G401.6 (cell line): Measurements from ENCODE around the gene DECR2.
"Not testable (repeated sequence)": the region's sequence is repeated elsewhere in the genome, so short reads cannot be mapped to it uniquely, and the experiment has no call there.

Experiments used
- FAIRE-seq: peaks from 2 replicates; lab custom pipeline; 2012; peaks lifted over from hg19 to GRCh38; lab: Jason Lieb, UNC

Gene DECR2

GRCh38 chr16:379961-380761, 21.5 kb upstream of the DECR2 start:
- FAIRE-seq, result no peak

DNA sequence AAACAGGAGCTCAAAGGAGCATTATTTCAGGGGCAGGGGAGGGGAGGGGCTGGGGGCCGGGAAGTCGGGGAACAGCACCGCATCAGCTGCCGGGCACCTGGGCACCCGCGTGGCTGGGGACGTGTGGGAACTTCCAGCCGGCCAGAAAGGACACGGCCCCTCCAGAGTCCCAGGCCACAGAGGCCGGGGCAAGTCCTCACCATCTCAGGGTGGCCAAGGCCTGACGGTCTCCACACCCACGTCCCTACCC, 21.0 kb upstream of the DECR2 start:
- FAIRE-seq, result no peak

DNA sequence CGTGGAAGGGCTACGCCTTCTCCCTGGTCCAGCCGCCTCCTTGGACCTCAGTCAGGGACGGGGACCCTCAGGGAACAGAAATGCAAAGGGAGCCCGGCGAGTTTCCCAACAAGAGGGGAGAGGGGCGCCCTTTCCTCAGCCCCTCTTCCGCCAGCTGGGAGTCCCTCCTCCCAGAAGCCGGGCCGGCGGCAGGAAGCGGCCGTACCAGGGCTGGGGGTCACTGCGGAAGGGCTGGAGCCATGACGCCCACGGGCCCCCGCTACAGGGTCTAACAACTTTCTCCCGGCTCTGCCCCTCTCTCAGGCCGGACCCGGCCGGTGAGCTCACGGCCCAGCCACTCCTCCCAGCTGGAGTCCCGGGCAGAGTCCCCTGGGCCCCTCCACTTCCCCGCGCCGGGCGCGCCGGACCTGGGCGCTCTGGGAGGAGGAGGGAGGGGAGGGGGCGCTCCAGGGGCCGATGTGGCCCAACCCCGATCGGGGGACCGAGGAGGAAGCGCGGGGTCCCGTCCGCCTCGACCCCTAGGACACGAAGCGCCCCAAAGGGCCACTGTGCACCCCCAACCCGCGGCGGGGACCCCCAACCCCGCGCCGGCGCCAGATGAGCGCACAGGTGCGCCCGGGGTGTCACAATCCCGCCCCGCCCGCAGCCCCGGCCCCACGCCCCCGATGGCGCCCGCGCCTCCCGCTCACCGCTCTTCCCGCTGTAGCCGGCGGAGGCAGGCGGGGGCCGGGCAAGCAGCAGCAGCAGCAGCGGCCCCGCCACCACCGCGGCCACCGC, 20.5 kb upstream of the DECR2 start:
- no peak for FAIRE-seq

- FAIRE-seq, result no peak
Observed at GRCh38 chr16:381789-382717, 19.6 kb upstream of the DECR2 start, which contains the start of gene PGAP6. Gene PGAP6 (minus strand): TSS chr16:381978. CDS start chr16:381821, 157 bp downstream.

DNA sequence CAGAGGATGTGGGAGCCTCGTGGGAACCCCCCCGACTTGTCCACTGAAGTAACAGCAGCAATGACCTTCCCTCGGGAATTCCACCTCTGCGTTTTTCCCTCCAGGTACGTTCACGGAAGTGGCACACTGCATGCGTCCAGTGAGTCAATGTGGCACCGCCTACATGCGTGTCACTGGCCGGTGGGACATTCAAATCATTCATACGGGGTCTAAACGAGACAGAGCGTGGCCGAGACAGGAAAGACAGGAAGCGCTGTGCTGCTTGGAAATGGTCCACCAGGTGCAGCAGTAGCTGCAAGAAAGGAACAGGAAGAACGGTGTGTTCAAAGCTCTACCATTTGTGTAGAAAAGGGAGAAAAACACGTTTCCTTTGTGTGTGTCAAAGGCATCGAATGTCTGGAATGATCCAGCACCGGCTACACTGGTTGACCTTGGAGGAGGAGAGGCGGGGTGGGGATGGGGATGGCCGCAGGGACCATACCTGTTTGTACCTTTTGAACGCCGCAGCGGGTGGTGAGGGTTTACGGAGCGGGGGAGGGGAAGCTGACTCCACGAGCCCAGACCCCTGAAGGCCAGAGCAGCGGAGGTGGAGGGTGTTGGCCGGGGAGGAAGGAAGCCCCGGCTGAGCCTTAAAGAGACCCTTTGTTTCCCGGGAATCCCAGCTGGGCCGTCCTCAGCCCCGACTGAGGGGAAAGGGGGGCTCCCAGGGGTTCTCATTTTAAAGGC, 18.2 kb upstream of the DECR2 start:
- no peak for FAIRE-seq

- peak; percentile 89 for FAIRE-seq
Observed at GRCh38 chr16:386641-387156, 15.0 kb upstream of the DECR2 start.

GRCh38 chr16:387761-388666, 13.7 kb upstream of the DECR2 start:
- FAIRE-seq, result not testable (repeated sequence)

- no peak for FAIRE-seq
Observed at GRCh38 chr16:389352-389751, 12.3 kb upstream of the DECR2 start.

- FAIRE-seq, result no peak
Observed at GRCh38 chr16:391885-392335, 9.8 kb upstream of the DECR2 start.

GRCh38 chr16:392450-393030, 9.1 kb upstream of the DECR2 start:
- no peak for FAIRE-seq

DNA sequence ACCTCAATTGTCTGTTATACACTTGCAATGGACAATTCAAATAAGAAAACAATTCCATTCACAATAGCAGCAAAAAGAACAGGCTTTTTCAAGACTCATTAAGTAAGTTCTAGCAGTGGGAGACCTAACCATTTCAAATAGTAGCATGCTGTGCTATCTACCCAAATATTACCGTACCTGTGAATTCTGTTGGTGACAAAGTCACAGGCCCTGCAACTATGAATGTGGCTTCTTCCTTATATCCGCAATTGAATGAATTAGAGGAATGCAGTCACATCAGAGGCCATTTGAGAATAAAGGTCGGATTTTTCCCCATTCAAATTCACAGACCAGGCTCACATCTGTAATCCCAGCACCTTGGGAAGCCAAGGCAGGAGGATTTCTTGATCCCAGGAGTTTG, 5.5 kb upstream of the DECR2 start:
- peak; percentile 66 for FAIRE-seq

DNA sequence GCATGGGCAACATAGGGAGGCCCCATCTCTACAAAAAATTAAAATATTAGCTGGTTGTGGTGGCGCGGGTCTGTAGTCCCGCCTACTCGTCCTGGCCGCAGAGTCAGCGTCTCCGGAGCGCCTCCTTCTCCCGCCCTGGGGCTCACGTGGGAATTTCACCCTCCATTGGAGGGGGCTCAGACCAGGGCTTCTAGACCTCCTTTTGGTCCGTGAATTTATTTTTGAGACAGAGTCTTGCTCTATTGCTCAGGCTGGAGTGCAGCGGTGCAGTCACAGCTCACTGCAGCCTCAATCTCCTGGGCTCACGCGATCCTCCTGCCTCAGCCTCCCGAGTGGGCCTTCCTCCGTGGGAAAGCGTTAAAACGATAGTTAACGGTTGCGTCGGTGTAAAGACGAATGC, 5.1 kb upstream of the DECR2 start:
- peak; percentile 70 for FAIRE-seq

GRCh38 chr16:397135-397661, 4.5 kb upstream of the DECR2 start, which contains the start of gene NME4:
Gene NME4 (plus strand): TSS chr16:397199. CDS start chr16:397223, 24 bp downstream.
- no peak for FAIRE-seq

DNA sequence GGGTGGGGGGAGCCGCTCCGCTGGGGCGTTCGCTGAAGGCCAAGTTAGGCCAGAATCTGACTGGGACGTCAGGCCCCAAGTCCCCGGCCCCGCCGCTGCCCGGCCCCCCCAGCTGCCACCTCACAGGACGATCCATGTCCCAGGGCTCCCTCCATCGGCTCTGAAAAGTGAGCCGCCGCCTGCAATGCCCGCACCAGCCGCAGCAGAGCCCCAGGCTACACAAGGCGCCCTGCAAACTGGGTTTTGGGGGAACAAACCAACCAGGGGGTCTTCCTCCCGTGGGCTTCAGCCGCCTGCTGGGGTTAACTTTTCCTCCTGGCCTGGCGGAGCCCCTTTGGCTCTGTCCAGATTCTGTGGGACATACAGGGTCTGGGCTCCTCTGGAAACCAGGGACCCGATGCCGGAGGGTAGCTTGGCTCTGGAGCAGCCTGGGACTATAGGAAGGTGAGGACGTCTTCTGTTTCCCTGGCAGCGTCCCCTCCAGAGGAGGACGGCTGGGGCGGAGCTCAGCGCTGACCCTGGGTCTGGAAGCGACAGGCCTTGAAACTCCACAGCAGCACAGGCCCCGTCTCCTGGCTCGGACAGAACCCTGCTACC, 3.9 kb upstream of the DECR2 start:
- peak; percentile 33 for FAIRE-seq

- no peak for FAIRE-seq
Observed at GRCh38 chr16:398561-399339, 2.9 kb upstream of the DECR2 start.

DNA sequence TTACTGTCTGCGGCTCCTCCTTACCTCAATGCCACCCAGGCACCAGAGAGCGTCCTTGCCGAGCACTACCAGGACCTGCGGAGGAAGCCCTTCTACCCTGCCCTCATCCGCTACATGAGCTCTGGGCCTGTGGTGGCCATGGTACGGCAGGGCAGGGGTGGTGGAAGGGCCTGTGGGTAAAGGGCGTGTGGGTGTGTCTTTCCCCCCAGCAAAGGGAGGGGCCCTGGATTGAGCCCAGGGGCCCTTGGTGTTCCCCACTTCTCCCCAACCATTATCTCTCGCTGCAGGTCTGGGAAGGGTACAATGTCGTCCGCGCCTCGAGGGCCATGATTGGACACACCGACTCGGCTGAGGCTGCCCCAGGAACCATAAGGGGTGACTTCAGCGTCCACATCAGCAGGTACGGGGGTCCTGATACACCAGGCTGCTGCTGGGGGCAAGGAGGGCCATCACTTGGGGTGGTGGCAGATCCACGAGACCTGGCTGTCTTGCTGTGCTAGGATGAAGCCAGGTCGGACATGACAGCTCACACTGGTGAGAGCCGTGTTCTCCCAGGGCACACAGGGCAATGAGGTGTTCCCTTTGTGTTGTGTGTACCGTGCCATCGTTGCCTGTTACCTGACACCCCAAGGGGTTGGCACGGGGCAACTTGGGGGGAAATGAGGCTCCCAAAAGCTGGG, 2.2 kb upstream of the DECR2 start:
- FAIRE-seq, result no peak

- FAIRE-seq, result no peak
Observed at GRCh38 chr16:400061-400591, 1.6 kb upstream of the DECR2 start.
